SW 1271 (cell line): Measurements from ENCODE around the gene CNTNAP2.

Experiments
- DNase-seq, 2 experiments: peaks; one replicate each; lab custom pipeline; 2025; lab: John Stamatoyannopoulos, UW

CNTNAP2 gene

GRCh38 chr7:148104136-148104716 lies 1987.6 kb downstream of the CNTNAP2 start:
- no peak for DNase-seq

DNA sequence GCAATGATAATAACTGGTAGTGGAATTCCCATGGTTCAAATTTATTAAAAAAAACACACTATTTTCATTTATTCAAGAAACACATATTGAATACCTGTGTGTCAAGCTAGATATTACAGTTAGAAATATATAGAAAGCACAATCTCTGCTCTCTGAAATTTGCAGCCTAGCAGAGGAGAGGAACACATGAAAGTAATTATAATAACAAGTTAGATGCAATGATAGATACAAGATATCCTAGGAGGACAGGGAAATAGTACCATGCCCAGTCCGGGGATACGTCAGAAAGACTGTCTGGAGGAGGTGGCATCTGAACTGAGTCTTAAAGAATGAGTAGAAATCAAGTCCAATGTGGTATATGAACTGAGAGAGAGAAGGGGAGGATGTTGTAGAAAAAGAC lies 1988.3 kb downstream of the CNTNAP2 start:
- DNase-seq: no peak

- DNase-seq: no peak
These were observed 1989.3 kb downstream of the CNTNAP2 start for GRCh38 chr7:148105853-148106252.

GRCh38 chr7:148107443-148108127 lies 1991.0 kb downstream of the CNTNAP2 start:
- DNase-seq: no peak

DNA sequence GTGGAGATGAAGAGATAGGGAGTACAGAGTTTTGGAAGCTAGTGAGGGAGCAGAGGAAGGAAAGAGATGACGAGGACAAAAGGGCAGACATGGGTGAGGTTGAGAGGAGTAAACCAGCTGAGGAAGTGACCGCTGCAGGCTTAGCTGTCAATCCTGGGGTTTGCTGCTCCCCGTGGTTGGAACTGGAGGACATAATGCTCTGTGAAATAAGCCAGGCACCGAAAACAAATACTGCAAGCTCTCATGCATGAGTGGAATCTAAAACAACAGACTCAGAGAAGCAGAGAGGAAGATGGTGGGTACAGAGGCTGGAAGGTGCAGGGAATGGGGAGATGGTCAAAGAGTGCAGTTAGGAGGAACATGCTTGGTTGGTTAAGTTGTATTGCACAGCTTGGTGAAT lies 1991.8 kb downstream of the CNTNAP2 start:
- DNase-seq: no peak

DNA sequence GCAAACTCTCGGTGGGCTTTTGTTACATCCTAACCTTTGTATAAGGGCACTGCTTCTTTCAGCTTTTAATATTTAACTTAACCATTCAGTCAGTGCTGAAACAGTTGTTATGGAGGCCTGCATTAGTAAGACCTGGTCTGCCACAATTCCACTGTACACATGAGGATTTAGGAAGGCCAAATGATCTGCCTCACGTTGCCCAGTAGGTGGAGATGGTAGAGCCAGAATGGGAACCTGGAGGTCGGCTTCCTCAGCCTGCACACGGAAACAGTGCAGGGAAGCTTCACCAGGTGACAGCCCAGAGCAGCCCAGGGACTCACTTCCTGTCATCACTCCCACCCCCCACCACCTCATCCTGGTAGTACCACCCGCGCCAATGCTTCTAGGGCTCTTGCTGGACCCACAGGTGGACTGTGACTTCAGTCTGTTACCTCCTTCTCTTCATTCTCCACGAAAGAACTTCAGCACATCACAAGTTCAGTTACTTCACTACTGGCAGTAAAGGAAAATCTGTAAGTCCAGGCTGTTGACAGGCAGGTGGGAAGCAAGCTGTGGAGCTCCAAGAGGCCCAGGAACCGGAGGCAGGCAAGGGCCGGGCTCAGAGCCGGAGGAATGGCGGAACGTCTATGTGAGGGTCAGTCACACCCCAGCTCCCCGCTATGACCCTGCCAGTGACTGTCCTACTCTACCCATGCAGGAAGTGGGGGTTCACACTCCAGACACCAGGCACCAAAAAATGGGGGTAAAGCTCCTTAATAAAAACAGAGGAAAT lies 1993.7 kb downstream of the CNTNAP2 start:
- DNase-seq: no peak

GRCh38 chr7:148114804-148115203 lies 1998.2 kb downstream of the CNTNAP2 start:
- DNase-seq: no peak

- no peak for DNase-seq
These were observed 1998.7 kb downstream of the CNTNAP2 start for GRCh38 chr7:148115308-148115707.

DNA sequence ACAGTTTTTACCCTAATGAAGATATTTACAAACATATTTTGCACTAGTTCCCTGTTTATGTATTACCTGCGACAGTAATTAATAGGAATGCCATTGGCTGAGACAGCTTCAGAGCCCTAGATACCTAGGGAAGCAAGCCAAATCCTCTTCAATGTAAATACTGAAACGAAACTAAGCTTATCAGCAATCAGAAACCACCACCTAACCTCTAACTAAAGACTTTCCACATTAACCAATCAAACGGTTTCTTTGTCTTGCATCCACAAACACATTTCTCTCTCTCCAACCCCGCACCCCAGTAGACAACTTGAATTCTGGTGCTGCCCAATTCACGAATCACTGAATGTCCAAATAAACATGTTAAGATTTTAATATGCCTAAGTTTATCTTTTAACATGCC lies 1999.6 kb downstream of the CNTNAP2 start:
- no peak for DNase-seq

DNA sequence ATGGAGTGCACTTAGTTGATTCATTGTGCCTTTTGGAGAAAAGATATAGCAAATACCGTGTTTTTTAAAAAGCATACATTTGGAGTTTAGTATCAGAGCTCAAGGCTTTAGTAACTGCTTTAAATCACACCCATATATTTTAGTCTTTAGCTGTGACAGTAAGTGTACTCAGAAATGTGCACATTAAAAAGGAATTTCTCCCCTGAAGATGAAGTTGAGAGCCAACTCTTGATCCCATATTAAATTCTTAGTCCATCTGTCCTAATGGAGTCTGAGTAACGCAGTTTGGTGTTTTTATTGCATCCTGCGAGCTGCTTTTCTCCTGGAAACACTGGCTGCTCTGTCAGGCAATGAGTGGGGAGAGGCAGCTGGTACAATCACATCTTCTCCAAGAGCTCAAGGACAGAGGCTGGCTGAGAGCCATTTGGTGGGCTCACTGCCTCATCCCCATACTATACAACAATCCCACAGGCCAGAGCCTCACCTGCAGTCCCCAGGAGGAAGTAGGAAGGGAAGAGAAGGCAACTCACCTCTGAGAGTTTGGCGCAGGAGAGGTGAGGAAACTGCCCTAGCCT lies 2000.3 kb downstream of the CNTNAP2 start:
- DNase-seq: no peak

DNA sequence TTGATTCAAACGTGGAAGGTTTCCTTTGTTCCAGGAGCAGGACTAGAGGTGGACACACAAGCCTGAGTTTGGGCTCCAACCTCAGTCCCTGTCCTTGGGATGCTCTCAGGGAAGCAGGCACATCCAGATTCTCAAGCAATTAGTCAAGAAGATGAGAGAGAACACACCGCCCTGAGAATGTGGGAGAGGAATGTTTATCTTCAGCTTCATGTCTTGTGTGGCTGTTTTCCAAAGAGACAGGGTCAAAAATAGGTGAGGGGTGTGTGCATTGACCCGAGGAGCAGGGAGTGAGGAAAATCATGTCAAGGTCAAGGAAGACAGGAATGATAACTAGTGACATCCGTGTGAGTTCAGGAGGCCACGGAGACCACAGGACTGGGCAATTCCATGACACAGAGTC lies 2001.8 kb downstream of the CNTNAP2 start:
- DNase-seq: no peak

DNA sequence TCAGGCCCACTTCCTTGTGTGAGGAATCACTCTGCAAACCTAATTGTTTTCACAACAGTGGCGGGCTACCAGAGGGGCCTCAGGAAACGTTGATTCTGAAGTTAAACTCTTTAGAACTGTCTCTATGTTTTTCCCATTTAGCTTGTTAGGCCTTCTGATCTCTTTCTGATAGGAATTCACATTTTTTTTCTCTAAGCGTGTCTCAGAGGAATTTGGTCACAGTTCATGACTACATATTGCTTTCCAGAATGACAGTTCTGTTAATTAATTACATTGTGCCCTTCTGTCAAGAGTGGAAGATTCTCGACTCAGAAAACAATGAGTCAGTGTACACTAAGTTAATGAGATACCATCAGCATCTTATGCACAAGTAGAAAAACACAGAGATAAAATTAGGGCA lies 2004.8 kb downstream of the CNTNAP2 start:
- DNase-seq: no peak

- no peak for DNase-seq
These were observed 2005.2 kb downstream of the CNTNAP2 start for GRCh38 chr7:148121847-148122246.

- DNase-seq: no peak
These were observed 2007.9 kb downstream of the CNTNAP2 start for GRCh38 chr7:148124477-148124876.

DNA sequence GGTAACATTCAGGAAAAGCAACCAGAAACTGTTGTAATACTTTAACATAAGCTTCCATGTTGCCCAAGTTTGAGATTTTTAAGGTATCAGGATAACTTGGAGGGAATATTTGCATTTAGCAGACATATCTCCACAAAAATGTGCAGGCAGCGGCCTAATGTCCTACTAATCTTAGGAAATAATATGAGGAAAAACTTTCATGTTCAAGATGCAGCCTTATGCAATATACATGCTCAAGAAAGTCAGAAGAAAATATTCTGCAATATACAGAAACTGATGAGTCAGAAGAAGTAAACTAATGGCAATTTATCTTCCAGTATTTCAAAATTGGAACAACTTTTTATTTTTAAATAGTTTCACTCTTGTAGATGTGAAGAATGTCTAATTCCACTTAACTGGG lies 2010.8 kb downstream of the CNTNAP2 start:
- DNase-seq: no peak

DNA sequence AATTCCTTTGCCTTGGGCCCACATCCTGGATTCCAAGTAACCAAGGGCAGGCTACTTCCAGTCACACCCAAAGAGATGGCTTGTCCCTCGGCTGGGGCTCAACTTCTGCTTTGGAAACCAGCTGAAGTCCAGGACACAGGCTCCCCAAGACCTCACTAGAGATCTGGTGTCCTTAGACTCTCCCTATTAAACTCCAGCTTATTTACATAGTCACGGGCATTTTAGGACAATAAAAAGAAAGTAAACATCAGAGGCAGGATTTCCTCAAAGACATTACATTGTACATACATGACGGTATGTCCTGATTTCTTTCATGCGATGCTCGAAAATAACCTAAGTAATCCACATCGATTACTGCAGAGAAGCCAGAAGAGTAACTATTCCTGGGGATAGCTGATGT lies 2012.4 kb downstream of the CNTNAP2 start:
- no peak for DNase-seq

GRCh38 chr7:148135116-148135515 lies 2018.5 kb downstream of the CNTNAP2 start:
- no peak for DNase-seq

- no peak for DNase-seq
These were observed 2019.4 kb downstream of the CNTNAP2 start for GRCh38 chr7:148135997-148136396.

DNA sequence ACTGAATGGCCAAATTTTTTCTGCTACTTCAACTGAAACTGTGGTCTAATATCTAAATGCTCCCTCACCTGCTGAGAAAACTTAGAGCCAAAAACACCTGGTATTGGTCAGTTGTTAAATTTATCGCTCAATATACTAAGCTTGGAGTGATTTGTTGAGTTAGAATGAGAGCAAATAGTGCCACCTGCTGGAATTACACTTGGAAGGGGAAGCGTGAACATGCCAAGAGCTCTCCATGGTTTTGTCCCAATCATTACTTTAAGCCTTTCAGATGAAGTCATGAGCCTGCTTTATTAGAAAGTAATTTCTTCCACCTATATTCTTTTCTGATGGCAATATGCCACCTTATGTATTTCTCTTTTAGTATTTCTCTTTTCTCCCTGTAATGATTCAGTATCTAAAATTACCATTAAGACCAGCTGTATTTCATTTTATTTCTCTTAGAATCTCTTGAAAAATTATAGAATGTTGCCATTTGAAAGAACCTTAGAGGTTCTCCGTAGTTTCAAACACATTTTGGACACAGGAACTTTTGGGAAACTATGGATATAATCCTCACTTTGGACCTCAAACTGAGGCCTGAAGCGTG lies 2026.2 kb downstream of the CNTNAP2 start:
- peak in 1 of 2 experiments; percentile 18 for DNase-seq

DNA sequence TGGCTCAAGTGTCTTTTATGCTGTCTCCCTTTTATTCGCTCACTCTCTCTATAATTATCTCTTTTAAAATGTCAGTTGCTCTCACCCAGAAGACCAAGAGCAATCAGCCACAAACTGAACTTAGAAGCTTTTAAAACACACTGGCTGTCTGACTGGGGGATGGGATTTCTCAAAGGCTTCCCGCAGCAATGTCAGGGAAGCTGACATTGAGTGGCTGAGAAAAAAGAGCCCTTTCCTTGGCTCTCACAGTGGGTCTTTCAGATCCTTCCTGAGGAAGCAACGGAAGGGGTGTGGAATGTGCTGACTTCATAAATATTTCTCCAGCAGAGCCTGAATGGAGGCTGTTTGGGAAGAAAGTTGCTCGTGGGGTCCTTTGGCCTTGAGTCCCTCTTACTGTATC lies 2028.2 kb downstream of the CNTNAP2 start:
- DNase-seq: no peak

DNA sequence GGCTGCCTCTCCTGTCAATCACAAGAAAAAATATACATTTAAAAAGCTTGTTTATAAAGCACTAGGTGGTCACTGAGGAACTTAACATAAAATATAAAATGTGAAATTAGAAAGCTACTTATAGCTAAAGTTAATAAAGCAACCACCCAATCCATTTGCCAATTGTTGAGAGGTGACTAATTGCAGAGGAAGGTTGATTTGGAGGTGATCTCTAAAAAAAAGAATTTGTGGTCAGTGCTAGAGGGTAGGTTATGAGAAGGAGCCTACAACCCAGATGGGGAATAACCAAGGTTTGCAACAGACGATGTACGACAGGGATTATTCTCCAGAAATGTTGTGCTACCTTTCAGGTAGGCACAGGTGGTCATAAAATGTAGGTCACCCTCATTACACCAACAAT lies 2029.7 kb downstream of the CNTNAP2 start:
- no peak for DNase-seq

DNA sequence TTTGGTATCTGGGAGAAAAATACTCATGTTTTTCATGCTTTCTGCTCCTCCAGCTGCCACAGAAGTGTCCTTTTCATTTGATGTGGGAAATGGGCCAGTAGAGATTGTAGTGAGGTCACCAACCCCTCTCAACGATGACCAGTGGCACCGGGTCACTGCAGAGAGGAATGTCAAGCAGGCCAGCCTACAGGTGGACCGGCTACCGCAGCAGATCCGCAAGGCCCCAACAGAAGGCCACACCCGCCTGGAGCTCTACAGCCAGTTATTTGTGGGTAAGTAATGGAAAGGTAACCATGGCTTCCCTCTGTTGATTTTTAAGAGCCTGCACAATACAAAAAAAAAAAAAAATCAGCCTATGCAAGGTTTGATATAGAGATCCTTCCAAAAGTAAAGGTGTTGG lies 2030.8 kb downstream of the CNTNAP2 start:
- no peak for DNase-seq

DNA sequence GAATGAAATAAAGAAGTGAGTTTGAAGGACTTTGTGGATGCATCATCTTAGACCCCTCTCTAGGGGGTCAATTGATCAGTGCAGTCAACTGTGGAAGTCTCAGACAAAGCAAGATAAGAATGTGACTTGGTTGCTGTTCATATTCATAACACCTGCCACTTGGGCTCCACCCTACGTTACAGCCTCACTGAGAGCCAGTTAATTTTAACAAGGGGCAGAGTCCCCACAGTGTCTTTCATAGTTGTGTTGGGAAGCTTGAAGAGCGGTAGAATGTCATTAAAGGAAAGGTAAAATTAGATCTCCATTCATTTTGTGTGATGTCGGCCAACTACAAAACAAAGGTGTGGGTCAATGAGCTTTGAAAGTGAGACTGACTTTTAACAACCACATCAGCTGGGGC lies 2031.9 kb downstream of the CNTNAP2 start:
- no peak for DNase-seq
